OCI-LY7 (cell line): ENCODE results near the gene TANGO2. TPM values are rescaled to one million over a fixed set of nuclear protein-coding genes. Genes with fewer than 3 reads are reported as not detected.

Experiments used
- BruUV-seq: library from RNA; stranded (reverse); fragments of 400-500 nt; replicated peaks from 2 replicates; lab custom pipeline; 2021; lab: Mats Ljungman, UMichigan
- CTCF ChIA-PET: fragments of 300-600 bp; sonication (Branson Sonifier 250); formaldehyde crosslinking; loops from one replicate; lab custom pipeline; 2022; ENCODE audit warnings: antibody characterized with exemption; ENCODE audit not compliant: unreplicated experiment; lab: Charles Lee
- POLR2A ChIA-PET: fragments of 300-600 bp; sonication (Branson Sonifier 250); formaldehyde crosslinking; loops from one replicate; lab custom pipeline; 2022; ENCODE audit warnings: antibody characterized with exemption; lab: Charles Lee
- DNase-seq: peaks from one replicate; pipeline ENCODE4 v3.0.0-alpha.2; 2015; ENCODE audit warnings: low spot score
- H2AFZ ChIP-seq: fragments of 200-600 bp; sonication (generic), shearing (Covaris generic); 2 replicates; pipeline ENCODE4 v1.6.1; 2014; ENCODE audit warnings: mild to moderate bottlenecking, antibody characterized with exemption, low read length, moderate library complexity
- H3K27ac ChIP-seq: fragments of 200-600 bp; sonication (generic); 2 replicates; pipeline ENCODE4 v1.5.1; 2014; ENCODE audit warnings: mixed run types, low read depth, mild to moderate bottlenecking, moderate library complexity, low read length, inconsistent platforms; ENCODE audit not compliant: poor library complexity, severe bottlenecking
- H3K36me3 ChIP-seq: fragments of 200-600 bp; sonication (generic); 2 replicates; pipeline ENCODE4 v1.6.1; 2014; ENCODE audit warnings: mild to moderate bottlenecking, antibody characterized with exemption, low read length, moderate library complexity, mixed read lengths; ENCODE audit not compliant: insufficient read depth
- H3K4me1 ChIP-seq: fragments of 200-600 bp; sonication (generic); 2 replicates; pipeline ENCODE4 v1.5.1; 2014; ENCODE audit warnings: mild to moderate bottlenecking, low read length; ENCODE audit not compliant: insufficient read depth, poor library complexity, severe bottlenecking
- H3K4me2 ChIP-seq: fragments of 200-600 bp; sonication (generic); 2 replicates; pipeline ENCODE4 v1.6.1; 2014; ENCODE audit warnings: mild to moderate bottlenecking, low read length
- H3K4me3 ChIP-seq: fragments of 200-600 bp; sonication (generic); 2 replicates; pipeline ENCODE4 v1.5.1; 2014; ENCODE audit warnings: mild to moderate bottlenecking, low read depth, low read length; ENCODE audit not compliant: poor library complexity, severe bottlenecking
- H3K79me2 ChIP-seq: fragments of 200-600 bp; sonication (generic); 2 replicates; pipeline ENCODE4 v1.6.1; 2016; ENCODE audit warnings: low read depth, mild to moderate bottlenecking, low read length, moderate library complexity, mixed read lengths; ENCODE audit not compliant: insufficient read depth
- H3K9me2 ChIP-seq: fragments of 200-600 bp; sonication (generic); 2 replicates; pipeline ENCODE4 v1.6.1; 2016; ENCODE audit warnings: mild to moderate bottlenecking, low read length, mixed read lengths; ENCODE audit not compliant: insufficient read depth
- H3K9me3 ChIP-seq: fragments of 200-600 bp; sonication (generic); 2 replicates; pipeline ENCODE4 v1.6.1; 2014; ENCODE audit warnings: mild to moderate bottlenecking, mixed run types, low read length, mixed read lengths
- H4K20me1 ChIP-seq: fragments of 200-600 bp; sonication (generic); 2 replicates; pipeline ENCODE4 v1.6.1; 2014; ENCODE audit warnings: mild to moderate bottlenecking, antibody characterized with exemption, low read length, moderate library complexity, mixed read lengths; ENCODE audit not compliant: insufficient read depth
- EZH2phosphoT487 ChIP-seq: fragments of 200-600 bp; sonication (generic); IDR thresholded peaks from 2 replicates; pipeline ENCODE4 v1.6.1; 2018; ENCODE audit warnings: low read depth, borderline replicate concordance, mild to moderate bottlenecking, mixed run types, antibody characterized with exemption, low read length, moderate library complexity, mixed read lengths
- intact Hi-C: fragments of 100-400 bp; cut with micrococcal nuclease; formaldehyde crosslinking; loops from one replicate; pipeline ENCODE4 v1.10.0; 2022; ENCODE audit not compliant: unreplicated experiment
- total RNA-seq, 2 experiments: library from RNA; depleted of rRNA in 1 of 2; stranded (reverse); fragments of >200 nt in 1 of 2; shearing (Covaris generic) in 1 of 2; gene quantifications; 2 replicates each; pipeline ENCODE4 v1.2.3, GENCODE V29; 2014 to 2022
- TF ChIP-seq, protein P1 (sequence below): fragments of 200-600 bp; sonication (generic); conservative IDR thresholded peaks from 2 replicates; pipeline ENCODE4 v1.5.1; 2014; ENCODE audit warnings: mild to moderate bottlenecking, antibody characterized with exemption, low read length, moderate library complexity, mixed read lengths

Gene TANGO2
- total RNA-seq, 2 experiments from 2014 or later: 18.3 to 23.3 TPM

- CTCF ChIA-PET: no interaction called here
- Histone ChIP-seq H4K20me1 (no peaks in the 10 kb centered on the region), H2AFZ (no peak overlapping the region), H3K4me3 (no peak overlapping the region), H3K9me3 (0 out of 2 replicates have a peak, but pooled peaks cover 4% of the 10 kb centered on the region), H3K4me2 (no peak overlapping the region), H3K4me1 (no peaks in the 10 kb centered on the region), H3K36me3 (peaks cover 29% of the 10 kb centered on the region), H3K27ac (no peak overlapping the region), H3K9me2 (no peaks in the 10 kb centered on the region), H3K79me2 (no peaks in the 10 kb centered on the region)
- DNase-seq: no peak
- TF ChIP-seq, protein P1, sequence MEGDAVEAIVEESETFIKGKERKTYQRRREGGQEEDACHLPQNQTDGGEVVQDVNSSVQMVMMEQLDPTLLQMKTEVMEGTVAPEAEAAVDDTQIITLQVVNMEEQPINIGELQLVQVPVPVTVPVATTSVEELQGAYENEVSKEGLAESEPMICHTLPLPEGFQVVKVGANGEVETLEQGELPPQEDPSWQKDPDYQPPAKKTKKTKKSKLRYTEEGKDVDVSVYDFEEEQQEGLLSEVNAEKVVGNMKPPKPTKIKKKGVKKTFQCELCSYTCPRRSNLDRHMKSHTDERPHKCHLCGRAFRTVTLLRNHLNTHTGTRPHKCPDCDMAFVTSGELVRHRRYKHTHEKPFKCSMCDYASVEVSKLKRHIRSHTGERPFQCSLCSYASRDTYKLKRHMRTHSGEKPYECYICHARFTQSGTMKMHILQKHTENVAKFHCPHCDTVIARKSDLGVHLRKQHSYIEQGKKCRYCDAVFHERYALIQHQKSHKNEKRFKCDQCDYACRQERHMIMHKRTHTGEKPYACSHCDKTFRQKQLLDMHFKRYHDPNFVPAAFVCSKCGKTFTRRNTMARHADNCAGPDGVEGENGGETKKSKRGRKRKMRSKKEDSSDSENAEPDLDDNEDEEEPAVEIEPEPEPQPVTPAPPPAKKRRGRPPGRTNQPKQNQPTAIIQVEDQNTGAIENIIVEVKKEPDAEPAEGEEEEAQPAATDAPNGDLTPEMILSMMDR: no peak
- TF ChIP-seq EZH2phosphoT487: no peak
- BruUV-seq: no TSS peak
- POLR2A ChIA-PET: interaction anchor here (0.7 kb wide), 1 partner anchor 25 kb away, joined by 3 read pairs; no protein-coding TSS in a partner anchor
- intact Hi-C loops: no loop called here
Observed at GRCh38 chr22:20046730-20047129, 25.8 kb downstream of the TANGO2 start.

GRCh38 chr22:20051927-20052308, 31.0 kb downstream of the TANGO2 start:
- ChIA-PET POLR2A (no interaction called here), CTCF (no interaction called here)
- intact Hi-C loops: no loop called here
- Histone ChIP-seq H3K9me2 (no peaks in the 10 kb centered on the region), H3K4me2 (no peak overlapping the region), H4K20me1 (no peaks in the 10 kb centered on the region), H3K36me3 (peaks cover 33% of the 10 kb centered on the region), H3K9me3 (0 out of 2 replicates have a peak, but pooled peaks cover 4% of the 10 kb centered on the region), H3K27ac (no peak overlapping the region), H2AFZ (no peak overlapping the region), H3K79me2 (no peaks in the 10 kb centered on the region), H3K4me3 (no peak overlapping the region), H3K4me1 (no peaks in the 10 kb centered on the region)
- BruUV-seq: no TSS peak
- TF ChIP-seq EZH2phosphoT487: no peak
- TF ChIP-seq, protein P1: no peak
- no peak for DNase-seq
